HG02623 (cell line): ENCODE measurements around the gene CADPS2.

Experiments used
- ATAC-seq: cut with Tn5 transposase; IDR thresholded peaks from one replicate; pipeline ENCODE4 v1.9.1; 2021; ENCODE audit warnings: moderate library complexity; ENCODE audit not compliant: unreplicated experiment

The CADPS2 gene

GRCh38 chr7:122402235-122402634, 484.0 kb downstream of the CADPS2 start:
- no peak for ATAC-seq

GRCh38 chr7:122397381-122397780, 488.9 kb downstream of the CADPS2 start:
- ATAC-seq, result no peak

- no peak for ATAC-seq
Measured at GRCh38 chr7:122394512-122394911, 491.7 kb downstream of the CADPS2 start.

- no peak for ATAC-seq
Measured at GRCh38 chr7:122384528-122384927, 501.7 kb downstream of the CADPS2 start.

- peak; percentile 59 for ATAC-seq
Measured at GRCh38 chr7:122383934-122384333, 502.3 kb downstream of the CADPS2 start.

- ATAC-seq, result no peak
Measured at GRCh38 chr7:122380992-122381391, 505.3 kb downstream of the CADPS2 start.

- ATAC-seq, result no peak
Measured at GRCh38 chr7:122379491-122379890, 506.8 kb downstream of the CADPS2 start.

- no peak for ATAC-seq
Measured at GRCh38 chr7:122369756-122370155, 516.5 kb downstream of the CADPS2 start.

- ATAC-seq, result no peak
Measured at GRCh38 chr7:122364761-122365280, 521.4 kb downstream of the CADPS2 start.

GRCh38 chr7:122363144-122363543, 523.1 kb downstream of the CADPS2 start:
- no peak for ATAC-seq

GRCh38 chr7:122362473-122362872, 523.8 kb downstream of the CADPS2 start:
- no peak for ATAC-seq

GRCh38 chr7:122354656-122355055, 531.6 kb downstream of the CADPS2 start:
- no peak for ATAC-seq

- ATAC-seq, result no peak
Measured at GRCh38 chr7:122352454-122352853, 533.8 kb downstream of the CADPS2 start.

GRCh38 chr7:122350701-122351100, 535.6 kb downstream of the CADPS2 start:
- no peak for ATAC-seq

GRCh38 chr7:122344303-122344620, 542.0 kb downstream of the CADPS2 start:
- no peak for ATAC-seq

- no peak for ATAC-seq
Measured at GRCh38 chr7:122343601-122344302, 542.5 kb downstream of the CADPS2 start.

GRCh38 chr7:122340427-122340826, 545.8 kb downstream of the CADPS2 start:
- ATAC-seq, result no peak

GRCh38 chr7:122339145-122339904, 546.9 kb downstream of the CADPS2 start:
- ATAC-seq, result no peak

GRCh38 chr7:122337011-122337410, 549.2 kb downstream of the CADPS2 start:
- ATAC-seq, result no peak

- no peak for ATAC-seq
Measured at GRCh38 chr7:122329145-122329802, 557.0 kb downstream of the CADPS2 start.

- no peak for ATAC-seq
Measured at GRCh38 chr7:122327969-122328368, 558.3 kb downstream of the CADPS2 start.
